Mucosa of descending colon (tissue), 3 donors: Measurements from ENCODE around the gene EIF4E1B. TPM values are rescaled to one million over a fixed set of nuclear protein-coding genes. Genes with fewer than 3 reads are reported as not detected.
A peak's percentile ranks its signal among the peaks of the same experiment; 100 is the strongest.

Source experiments
- ATAC-seq: fragments of 200-7000 bp; cut with Tn5 transposase; one replicate; pipeline ENCODE4 v1.9.1; 2020; ENCODE audit warnings: mild to moderate bottlenecking, moderate library complexity
- DNase-seq, 3 donors: peaks; one replicate each; pipeline ENCODE4 v3.0.0-alpha.2; 2020
- H3K36me3 ChIP-seq: fragments of 200-600 bp; one replicate; pipeline ENCODE4 v1.8.0; 2021; ENCODE audit warnings: low read depth, mild to moderate bottlenecking
- H3K4me1 ChIP-seq: fragments of 200-600 bp; one replicate; pipeline ENCODE4 v1.8.0; 2021; ENCODE audit warnings: low read depth, mild to moderate bottlenecking
- H3K4me3 ChIP-seq: fragments of 200-600 bp; one replicate; pipeline ENCODE4 v1.8.0; 2021; ENCODE audit warnings: mild to moderate bottlenecking
- H3K9me3 ChIP-seq: fragments of 200-600 bp; one replicate; pipeline ENCODE4 v1.8.0; 2021; ENCODE audit warnings: mild to moderate bottlenecking
- intact Hi-C, 2 donors: fragments of 100-400 bp; cut with DNase I in 1 of 2; cut with micrococcal nuclease in 1 of 2; formaldehyde crosslinking; loops; one replicate each; pipeline versions ENCODE4 v1.11.0 to v1.11.1; 2022; cut with DNase I, micrococcal nuclease
- total RNA-seq, 3 donors: library from RNA; stranded (reverse); fragmentation: NEBNext Ultra II Directional in 2 of 3; extraction: Animal tissue kit (Norgen Biotek cat#: 25700) in 2 of 3; gene quantifications; one replicate each; pipeline versions ENCODE4 v1.2.1 to v1.2.4, GENCODE V29; 2021 to 2023
- TF ChIP-seq, protein P1 (sequence below): fragments of 200-600 bp; IDR thresholded peaks from one replicate; pipeline ENCODE4 v1.8.0; 2022; ENCODE audit warnings: antibody characterized with exemption, mild to moderate bottlenecking
- donor health status: DM: no; HTN: no; CAD: no; lungs with moderate emphysema.
- donor health status: DM: no; HTN: no; CAD: no.
- donor health status: DM: no; HTN: yes; CAD: no.

The EIF4E1B gene
- total RNA-seq, 3 donors from 2014 or later = not detected

GRCh38 chr5:176629317-176629852 lies 1.1 kb upstream of the EIF4E1B start:
- Histone ChIP-seq H3K4me1 (peaks cover 12% of the 10 kb centered on the region), H3K4me3 (no peak overlapping the region), H3K36me3 (no peaks in the 10 kb centered on the region), H3K9me3 (no peaks in the 10 kb centered on the region)
- no peak for ATAC-seq
- DNase-seq = no peak
- intact Hi-C loops = no loop called here
- TF ChIP-seq, protein P1, sequence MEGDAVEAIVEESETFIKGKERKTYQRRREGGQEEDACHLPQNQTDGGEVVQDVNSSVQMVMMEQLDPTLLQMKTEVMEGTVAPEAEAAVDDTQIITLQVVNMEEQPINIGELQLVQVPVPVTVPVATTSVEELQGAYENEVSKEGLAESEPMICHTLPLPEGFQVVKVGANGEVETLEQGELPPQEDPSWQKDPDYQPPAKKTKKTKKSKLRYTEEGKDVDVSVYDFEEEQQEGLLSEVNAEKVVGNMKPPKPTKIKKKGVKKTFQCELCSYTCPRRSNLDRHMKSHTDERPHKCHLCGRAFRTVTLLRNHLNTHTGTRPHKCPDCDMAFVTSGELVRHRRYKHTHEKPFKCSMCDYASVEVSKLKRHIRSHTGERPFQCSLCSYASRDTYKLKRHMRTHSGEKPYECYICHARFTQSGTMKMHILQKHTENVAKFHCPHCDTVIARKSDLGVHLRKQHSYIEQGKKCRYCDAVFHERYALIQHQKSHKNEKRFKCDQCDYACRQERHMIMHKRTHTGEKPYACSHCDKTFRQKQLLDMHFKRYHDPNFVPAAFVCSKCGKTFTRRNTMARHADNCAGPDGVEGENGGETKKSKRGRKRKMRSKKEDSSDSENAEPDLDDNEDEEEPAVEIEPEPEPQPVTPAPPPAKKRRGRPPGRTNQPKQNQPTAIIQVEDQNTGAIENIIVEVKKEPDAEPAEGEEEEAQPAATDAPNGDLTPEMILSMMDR = no peak

- intact Hi-C loops = no loop called here
- ATAC-seq = no peak
Measured at GRCh38 chr5:176630681-176631222, 277 bp downstream of the EIF4E1B start.

DNA sequence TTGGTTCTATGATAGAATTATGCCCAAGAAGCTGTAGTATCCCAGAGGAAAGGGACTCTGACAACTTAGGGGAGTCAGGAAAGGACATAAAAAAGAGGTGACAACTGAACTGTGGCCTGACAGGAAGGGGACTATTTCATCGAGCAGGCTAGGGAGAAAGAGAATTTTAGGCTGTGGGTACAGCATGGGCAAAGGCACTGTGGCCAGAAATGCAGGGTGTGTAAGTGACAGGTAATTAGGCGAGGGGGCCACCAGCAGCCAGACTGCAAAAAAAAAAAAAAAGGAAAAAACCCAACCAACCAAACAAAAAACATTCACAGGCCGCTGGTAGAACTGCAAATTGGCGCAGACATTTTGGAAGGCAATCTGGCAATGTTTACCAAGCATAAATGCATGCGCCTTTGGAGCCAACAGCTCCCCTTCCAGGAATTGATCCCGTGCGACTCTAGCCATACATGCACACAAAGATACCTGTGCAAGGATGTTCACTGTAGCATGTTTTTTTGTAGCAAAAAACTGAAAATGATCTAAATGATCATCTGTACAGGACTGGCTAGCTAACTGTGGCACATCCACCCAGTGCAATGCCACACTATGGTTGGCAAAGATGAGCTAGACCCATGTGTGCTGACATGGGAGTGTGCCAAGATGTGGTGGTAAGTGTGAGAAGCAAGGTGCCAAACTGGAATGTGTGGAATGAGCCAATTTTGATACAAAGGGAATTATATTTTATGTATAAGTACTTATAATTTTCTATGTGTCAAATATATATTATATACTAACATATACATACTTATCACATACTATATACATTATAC lies 1.1 kb downstream of the EIF4E1B start:
- ATAC-seq (no peak), DNase-seq (no peak)
- H3K36me3 ChIP-seq = no peaks in the 10 kb centered on the region
- intact Hi-C loops = no loop called here
- TF ChIP-seq, protein P1 = no peak
- H3K9me3 ChIP-seq = no peaks in the 10 kb centered on the region
- no peak overlapping the region for H3K4me3 ChIP-seq
- H3K4me1 ChIP-seq = peaks cover 12% of the 10 kb centered on the region

More at GRCh38 chr5:176630681-176631222, 277 bp downstream of the EIF4E1B start:
- no peak for DNase-seq
- Histone ChIP-seq H3K36me3 (no peaks in the 10 kb centered on the region), H3K4me3 (no peak overlapping the region), H3K9me3 (no peaks in the 10 kb centered on the region), H3K4me1 (peaks cover 12% of the 10 kb centered on the region)
- TF ChIP-seq, protein P1 = no peak

GRCh38 chr5:176632745-176633144 lies 2.3 kb downstream of the EIF4E1B start:
- Histone ChIP-seq H3K36me3 (no peaks in the 10 kb centered on the region), H3K4me1 (peaks cover 12% of the 10 kb centered on the region), H3K4me3 (no peak overlapping the region), H3K9me3 (no peaks in the 10 kb centered on the region)
- TF ChIP-seq, protein P1 = no peak
- no peak for DNase-seq
- ATAC-seq = peak; percentile 29
- intact Hi-C loops = no loop called here

GRCh38 chr5:176633598-176633997 lies 3.1 kb downstream of the EIF4E1B start:
- no peaks in the 10 kb centered on the region for H3K9me3 ChIP-seq
- intact Hi-C loops = no loop called here
- peaks cover 12% of the 10 kb centered on the region for H3K4me1 ChIP-seq
- DNase-seq (no peak), ATAC-seq (no peak)
- H3K36me3 ChIP-seq = no peaks in the 10 kb centered on the region
- H3K4me3 ChIP-seq = no peak overlapping the region
- TF ChIP-seq, protein P1 = no peak
